ENCODE data around the gene FIGNL1. TPM values are rescaled to one million over a fixed set of nuclear protein-coding genes. Genes with fewer than 3 reads are reported as not detected.
"Not testable (repeated sequence)": the region's sequence is repeated elsewhere in the genome, so short reads cannot be mapped to it uniquely, and the experiment has no call there.

Gene FIGNL1
- total RNA-seq, 2 donors from 2014 or later: 47.7 to 54.5 TPM

DNA sequence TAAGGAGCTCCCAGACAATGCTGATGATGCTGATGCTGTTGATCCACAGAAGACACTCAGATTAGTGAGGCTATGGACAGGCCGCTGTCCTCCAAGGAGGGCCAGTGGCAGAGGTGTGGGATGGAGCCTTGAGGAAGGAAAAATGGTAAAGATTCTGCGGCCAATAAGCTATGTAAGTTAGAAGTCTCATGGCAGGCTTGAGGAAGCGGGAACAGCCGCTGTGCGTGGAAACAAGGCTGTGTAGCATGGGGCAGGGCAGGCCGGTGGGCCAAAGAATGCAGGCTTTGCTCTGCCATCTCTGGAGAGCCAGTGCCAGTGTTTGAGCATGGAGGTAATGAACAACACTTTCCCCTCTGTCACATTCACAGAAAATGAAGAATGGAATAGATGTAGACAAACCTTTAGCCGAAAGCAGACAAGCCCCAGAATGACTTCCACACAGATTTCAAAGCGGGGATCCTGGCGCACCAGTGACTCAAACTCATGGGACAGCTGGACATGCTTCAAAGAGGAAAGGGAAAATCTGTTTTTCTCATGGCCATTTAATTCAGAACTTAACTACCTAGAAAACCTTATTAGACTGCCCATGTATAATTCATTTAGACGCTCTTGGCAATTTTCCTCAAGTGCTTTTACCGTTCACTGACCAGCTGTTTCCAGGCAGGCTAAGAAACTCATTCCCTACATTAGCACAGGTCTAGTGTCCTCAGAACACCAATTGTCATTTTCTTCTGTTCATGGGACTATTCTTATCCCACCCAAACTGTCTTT, 16.9 kb upstream of the FIGNL1 start:
- ATAC-seq (replicated peaks in 1 of 2) (no peak), DNase-seq (no peak)
- H3K4me3 Mint-ChIP-seq: no peak overlapping the region
- H3K36me3 Mint-ChIP-seq (ENCODE audit: insufficient read depth in 2 of 2): no peaks in the 10 kb centered on the region
- H3K4me1 Mint-ChIP-seq (ENCODE audit: low read depth): peaks cover 14% of the 10 kb centered on the region
- H3K27ac Mint-ChIP-seq: no peak overlapping the region
- H3K9me3 Mint-ChIP-seq: no peaks in the 10 kb centered on the region
- peaks cover 3% of the 10 kb centered on the region for H3K27me3 Mint-ChIP-seq (ENCODE audit: low read depth)

DNA sequence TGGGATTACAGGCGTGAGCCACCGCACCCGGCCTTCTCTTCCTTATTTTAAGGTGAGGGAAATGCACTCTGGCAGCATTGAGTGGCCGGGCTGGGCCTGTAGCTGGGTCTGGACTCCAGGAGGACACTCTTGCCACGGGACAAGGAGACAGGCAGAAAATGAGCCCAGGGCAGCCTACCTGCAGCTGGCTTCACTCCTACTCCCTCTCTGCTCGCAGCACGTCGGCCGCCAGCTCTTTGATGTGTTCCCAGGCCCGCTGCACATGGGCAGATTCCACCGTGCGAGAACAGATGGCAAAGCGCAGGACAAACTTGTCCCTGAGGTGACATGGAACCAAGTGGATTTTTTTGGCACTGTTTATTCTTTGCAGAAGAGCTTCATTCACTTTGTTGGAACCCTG, 12.9 kb upstream of the FIGNL1 start:
- Mint-ChIP-seq H3K4me3 (no peak overlapping the region), H3K27ac (no peak overlapping the region), H3K9me3 (no peaks in the 10 kb centered on the region), H3K27me3 (ENCODE audit: low read depth) (no peaks in the 10 kb centered on the region), H3K4me1 (ENCODE audit: low read depth) (peaks cover 9% of the 10 kb centered on the region), H3K36me3 (ENCODE audit: insufficient read depth in 2 of 2) (no peaks in the 10 kb centered on the region)
- DNase-seq (no peak), ATAC-seq (replicated peaks in 1 of 2) (no peak)

DNA sequence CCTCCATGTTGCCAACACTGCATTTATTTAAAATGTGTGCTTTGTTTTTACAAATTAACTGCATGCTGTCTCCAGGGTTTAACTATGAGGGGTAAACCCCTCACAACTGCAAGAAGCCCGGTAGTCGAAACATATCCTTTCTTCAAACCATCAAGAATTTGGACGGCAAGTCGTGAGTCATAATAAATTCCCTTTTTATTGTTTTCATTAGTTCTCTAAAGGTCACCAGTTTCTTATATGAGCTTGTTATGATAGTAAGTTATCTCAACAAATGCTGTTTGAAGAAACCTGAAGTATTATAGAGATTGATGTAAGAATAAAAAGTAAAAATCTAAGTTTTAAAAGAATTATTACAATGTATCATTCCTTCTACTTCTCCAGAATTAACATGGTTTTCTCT, 12.2 kb upstream of the FIGNL1 start:
- ATAC-seq (replicated peaks in 1 of 2): no peak
- H3K4me3 Mint-ChIP-seq: no peak overlapping the region
- no peaks in the 10 kb centered on the region for H3K9me3 Mint-ChIP-seq

DNA sequence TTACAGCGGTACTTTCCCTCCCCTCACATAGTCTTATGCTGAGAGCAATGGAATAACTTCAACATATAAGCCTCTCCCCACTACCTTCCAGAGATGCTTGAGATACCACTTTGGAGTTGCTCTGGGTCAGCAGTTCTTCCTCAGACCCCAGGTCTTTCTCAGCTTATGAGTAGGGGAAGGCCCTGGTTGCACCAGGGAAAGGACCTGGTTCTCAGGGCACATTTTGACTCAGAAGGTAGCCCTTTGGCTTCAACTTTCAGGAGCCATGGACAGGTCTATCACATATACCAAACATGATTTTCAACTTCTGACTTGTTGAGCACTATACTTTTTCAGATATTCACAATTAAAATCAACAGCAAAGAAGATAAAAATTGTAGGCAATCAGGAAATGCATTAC, 11.5 kb upstream of the FIGNL1 start:
- Mint-ChIP-seq H3K27me3 (ENCODE audit: low read depth) (no peaks in the 10 kb centered on the region), H3K27ac (no peak overlapping the region), H3K36me3 (ENCODE audit: insufficient read depth in 2 of 2) (no peaks in the 10 kb centered on the region), H3K4me3 (no peak overlapping the region), H3K9me3 (no peaks in the 10 kb centered on the region), H3K4me1 (ENCODE audit: low read depth) (no peaks in the 10 kb centered on the region)
- no peak for DNase-seq
- no peak for ATAC-seq (replicated peaks in 1 of 2)

More for the DNA sequence above, 12.2 kb upstream of the FIGNL1 start:
- no peaks in the 10 kb centered on the region for H3K36me3 Mint-ChIP-seq (ENCODE audit: insufficient read depth in 2 of 2)
- H3K4me1 Mint-ChIP-seq (ENCODE audit: low read depth): peaks cover 2% of the 10 kb centered on the region
- H3K27me3 Mint-ChIP-seq (ENCODE audit: low read depth): no peaks in the 10 kb centered on the region
- no peak for DNase-seq
- no peak overlapping the region for H3K27ac Mint-ChIP-seq

DNA sequence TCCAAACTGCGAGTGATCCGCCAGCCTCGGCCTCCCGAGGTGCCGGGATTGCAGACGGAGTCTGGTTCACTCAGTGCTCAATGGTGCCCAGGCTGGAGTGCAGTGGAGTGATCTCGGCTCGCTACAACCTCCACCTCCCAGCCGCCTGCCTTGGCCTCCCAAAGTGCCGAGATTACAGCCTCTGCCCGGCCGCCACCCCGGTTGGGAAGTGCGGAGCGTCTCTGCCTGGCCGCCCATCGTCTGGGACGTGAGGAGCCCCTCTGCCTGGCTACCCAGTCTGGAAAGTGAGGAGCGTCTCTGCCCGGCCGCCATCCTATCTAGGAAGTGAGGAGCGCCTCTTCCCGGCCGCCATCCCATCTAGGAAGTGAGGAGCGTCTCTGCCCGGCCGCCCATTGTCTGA, 9.0 kb upstream of the FIGNL1 start:
- not testable (repeated sequence) for H3K36me3 Mint-ChIP-seq (ENCODE audit: insufficient read depth in 2 of 2); H3K4me3 Mint-ChIP-seq; H3K9me3 Mint-ChIP-seq; H3K4me1 Mint-ChIP-seq (ENCODE audit: low read depth); ATAC-seq (replicated peaks in 1 of 2); DNase-seq; H3K27ac Mint-ChIP-seq; H3K27me3 Mint-ChIP-seq (ENCODE audit: low read depth)

DNA sequence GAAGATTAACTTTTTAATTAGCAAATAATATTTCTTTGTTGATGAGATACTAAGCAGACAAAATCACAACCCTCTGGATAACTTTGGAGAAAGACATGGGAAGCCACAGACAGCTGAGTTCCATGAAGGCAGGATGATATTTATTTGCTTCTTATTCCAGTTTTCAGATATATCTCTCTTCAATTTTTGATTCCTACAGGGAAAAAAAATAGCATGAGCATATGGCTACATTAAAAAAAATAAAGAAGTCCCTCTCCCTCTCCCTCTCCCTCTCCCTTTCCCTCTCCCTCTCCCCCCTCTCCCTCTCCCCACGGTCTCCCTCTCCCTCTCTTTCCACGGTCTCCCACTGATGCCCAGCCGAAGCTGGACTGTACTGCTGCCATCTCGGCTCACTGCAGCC, 8.5 kb upstream of the FIGNL1 start:
- H3K27me3 Mint-ChIP-seq (ENCODE audit: low read depth); H3K4me1 Mint-ChIP-seq (ENCODE audit: low read depth); DNase-seq; H3K9me3 Mint-ChIP-seq; H3K36me3 Mint-ChIP-seq (ENCODE audit: insufficient read depth in 2 of 2); H3K4me3 Mint-ChIP-seq; ATAC-seq (replicated peaks in 1 of 2); H3K27ac Mint-ChIP-seq: not testable (repeated sequence)

DNA sequence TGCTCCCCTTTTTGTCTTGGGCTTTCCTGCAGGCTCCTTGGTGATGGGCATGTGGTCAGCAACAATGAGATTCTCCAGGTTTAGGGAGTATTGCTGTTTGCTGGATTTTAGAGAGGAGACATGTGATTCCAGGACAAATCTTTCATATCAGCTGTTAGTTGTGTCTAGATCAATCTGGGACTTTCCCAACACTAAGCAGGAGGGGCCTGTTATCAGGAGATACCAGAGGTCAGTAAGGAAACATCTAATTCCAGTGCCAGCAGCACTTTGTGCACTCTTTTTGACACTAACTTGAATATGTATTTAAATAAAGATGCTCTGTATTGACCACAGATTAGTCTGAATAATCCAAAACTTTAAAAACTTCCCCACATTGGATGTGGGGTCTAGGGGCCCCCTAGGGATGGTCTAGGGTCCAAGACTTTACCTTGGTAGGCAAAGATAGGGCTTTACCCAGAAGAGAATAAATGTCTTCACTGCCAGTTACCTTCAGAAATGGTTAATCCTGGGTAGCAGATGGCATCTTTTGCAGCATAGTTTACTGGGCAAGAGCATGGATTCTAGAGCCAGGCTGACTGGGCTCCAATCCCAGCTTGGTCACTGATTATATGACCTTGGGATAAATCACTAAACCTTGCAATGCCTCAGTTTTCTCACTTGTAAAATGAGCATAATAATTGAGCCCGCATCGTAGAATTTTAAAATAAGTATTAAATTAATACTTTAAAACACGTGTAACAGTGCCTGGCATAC, 6.4 kb upstream of the FIGNL1 start:
- Mint-ChIP-seq H3K9me3 (no peaks in the 10 kb centered on the region), H3K4me1 (ENCODE audit: low read depth) (peaks cover 9% of the 10 kb centered on the region), H3K27ac (no peak overlapping the region), H3K27me3 (ENCODE audit: low read depth) (no peaks in the 10 kb centered on the region), H3K4me3 (no peak overlapping the region), H3K36me3 (ENCODE audit: insufficient read depth in 2 of 2) (no peaks in the 10 kb centered on the region)
- no peak for ATAC-seq (replicated peaks in 1 of 2)
- DNase-seq: no peak

DNA sequence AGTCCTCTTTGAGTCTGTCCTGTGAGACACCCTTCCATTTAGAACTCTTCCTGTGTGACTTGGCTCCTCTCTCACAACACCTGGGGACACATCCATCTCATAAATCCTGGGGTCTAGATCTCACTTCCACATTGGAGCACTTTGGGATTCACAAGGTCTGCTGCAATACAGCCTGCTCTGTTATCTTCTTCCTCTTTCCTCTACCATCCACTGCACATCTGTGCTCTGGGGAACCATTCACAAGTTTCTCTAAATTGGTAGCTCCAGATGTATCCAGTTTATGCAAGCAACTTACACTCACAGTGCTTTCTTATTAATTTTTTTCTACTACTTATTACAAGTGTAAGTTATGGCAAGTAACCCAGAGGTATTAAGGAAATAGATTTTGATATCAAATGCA, 5.5 kb upstream of the FIGNL1 start:
- Mint-ChIP-seq H3K4me3 (no peak overlapping the region), H3K36me3 (ENCODE audit: insufficient read depth in 2 of 2) (no peaks in the 10 kb centered on the region), H3K9me3 (no peaks in the 10 kb centered on the region), H3K27ac (no peak overlapping the region), H3K4me1 (ENCODE audit: low read depth) (peaks cover 18% of the 10 kb centered on the region), H3K27me3 (ENCODE audit: low read depth) (no peaks in the 10 kb centered on the region)
- ATAC-seq (replicated peaks in 1 of 2) (no peak), DNase-seq (no peak)

DNA sequence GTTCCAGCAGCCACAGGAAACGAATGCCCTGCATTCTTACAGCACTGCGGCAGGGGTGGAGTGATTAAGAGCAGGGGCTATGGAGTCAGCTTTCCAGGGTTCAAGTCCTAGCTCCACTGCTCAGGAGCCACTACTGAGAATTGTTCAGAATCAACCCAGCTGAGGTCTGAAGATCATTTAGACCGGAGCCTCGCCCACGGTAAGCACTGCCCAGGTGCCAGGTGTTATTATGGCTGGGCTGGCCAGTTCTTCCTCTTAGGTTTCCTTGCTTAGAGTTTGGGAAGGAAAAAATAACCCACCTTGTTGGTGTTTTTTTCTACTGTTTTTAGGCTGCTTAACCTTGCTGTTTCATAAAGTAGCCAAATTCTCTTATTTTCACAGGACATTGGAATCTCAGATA, 4.8 kb upstream of the FIGNL1 start:
- ATAC-seq (replicated peaks in 1 of 2): no peak
- Mint-ChIP-seq H3K9me3 (no peaks in the 10 kb centered on the region), H3K4me1 (ENCODE audit: low read depth) (peaks cover 18% of the 10 kb centered on the region), H3K4me3 (no peak overlapping the region), H3K27me3 (ENCODE audit: low read depth) (no peaks in the 10 kb centered on the region), H3K36me3 (ENCODE audit: insufficient read depth in 2 of 2) (no peaks in the 10 kb centered on the region), H3K27ac (no peak overlapping the region)
- DNase-seq: no peak

DNA sequence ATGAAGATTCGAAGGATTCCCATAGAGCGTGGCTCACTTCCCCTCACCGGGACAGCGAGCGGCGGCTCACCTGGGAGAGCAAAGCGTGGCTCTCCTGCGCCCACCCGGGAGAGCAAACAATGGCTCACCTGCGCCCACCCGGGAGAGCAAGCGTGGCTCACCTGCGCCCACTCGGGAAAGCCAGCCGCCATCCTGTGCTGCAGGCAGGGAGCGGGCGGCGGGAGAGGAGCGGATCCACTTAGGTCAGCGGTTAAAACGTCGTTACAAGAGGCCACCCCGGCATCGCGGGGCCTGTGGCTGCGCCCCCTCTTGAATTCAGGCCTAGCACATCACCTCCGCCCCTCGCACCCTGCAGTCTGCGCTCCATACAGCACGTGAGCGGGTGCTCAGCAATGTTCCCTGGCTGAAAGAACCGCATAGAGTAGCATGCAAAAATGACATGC, 461 bp upstream of the FIGNL1 start:
- H3K4me3 Mint-ChIP-seq: peak overlapping the region; percentile 86 to 91
- H3K27me3 Mint-ChIP-seq (ENCODE audit: low read depth): no peaks in the 10 kb centered on the region
- ATAC-seq (replicated peaks in 1 of 2) (peak; percentile 6 to 9), DNase-seq (peak; percentile 33 to 41)
- no peaks in the 10 kb centered on the region for H3K9me3 Mint-ChIP-seq
- peaks cover 12 to 18% of the 10 kb centered on the region in 2 donors for H3K36me3 Mint-ChIP-seq (ENCODE audit: insufficient read depth in 2 of 2)
- H3K4me1 Mint-ChIP-seq (ENCODE audit: low read depth): peaks cover 52% of the 10 kb centered on the region
- H3K27ac Mint-ChIP-seq: peak overlapping the region; percentile 82

DNA sequence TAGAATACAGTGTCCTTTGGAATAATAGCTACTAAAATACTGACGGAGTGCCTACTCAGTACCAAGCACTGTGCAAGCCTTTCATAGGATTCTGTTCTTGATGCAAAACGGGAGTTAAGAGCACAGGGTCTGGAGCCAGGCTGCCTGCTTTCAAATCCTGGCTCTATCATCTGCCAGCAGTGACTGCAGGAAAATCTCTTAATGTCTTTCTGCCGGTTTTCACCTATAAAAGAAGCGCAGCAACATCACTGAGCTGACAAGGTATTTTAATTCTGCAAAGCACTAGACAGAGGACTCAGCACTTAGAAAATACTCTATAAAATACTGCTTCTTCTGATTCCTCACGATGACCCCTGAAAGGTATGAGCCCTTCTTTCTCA, 659 bp downstream of the FIGNL1 start:
- no peak for ATAC-seq (replicated peaks in 1 of 2)
- no peak for DNase-seq
- no peaks in the 10 kb centered on the region for H3K27me3 Mint-ChIP-seq (ENCODE audit: low read depth)
- peak overlapping the region; percentile 86 to 91 for H3K4me3 Mint-ChIP-seq
- H3K4me1 Mint-ChIP-seq (ENCODE audit: low read depth): peaks cover 61% of the 10 kb centered on the region
- H3K9me3 Mint-ChIP-seq: no peaks in the 10 kb centered on the region
- H3K27ac Mint-ChIP-seq: peak overlapping the region; percentile 82
- peaks cover 14 to 22% of the 10 kb centered on the region in 2 donors for H3K36me3 Mint-ChIP-seq (ENCODE audit: insufficient read depth in 2 of 2)

DNA sequence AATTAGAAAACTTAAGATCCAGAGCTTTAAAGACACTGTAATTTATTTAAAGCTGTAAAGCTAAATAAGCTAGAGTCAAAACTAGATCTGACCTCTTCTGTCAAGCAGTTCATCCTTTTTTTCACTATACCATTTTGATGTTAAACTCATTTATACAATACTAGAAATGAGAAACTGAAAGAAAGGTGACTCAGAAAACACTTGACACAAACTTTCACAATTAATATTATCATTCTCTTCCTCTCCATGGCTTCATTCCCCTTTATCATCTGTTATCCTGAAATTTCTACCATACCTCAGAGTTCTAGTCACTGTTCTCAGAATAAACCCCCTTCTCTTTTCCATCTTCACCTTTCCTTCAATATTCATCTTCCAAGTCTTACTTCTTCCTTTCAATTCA, 1.3 kb downstream of the FIGNL1 start:
- Mint-ChIP-seq H3K4me3 (peak overlapping the region; percentile 86 to 91), H3K4me1 (ENCODE audit: low read depth) (peaks cover 68% of the 10 kb centered on the region), H3K36me3 (ENCODE audit: insufficient read depth in 2 of 2) (peaks cover 15 to 27% of the 10 kb centered on the region in 2 donors), H3K27me3 (ENCODE audit: low read depth) (no peaks in the 10 kb centered on the region), H3K9me3 (no peaks in the 10 kb centered on the region), H3K27ac (peak overlapping the region; percentile 82)
- DNase-seq (no peak), ATAC-seq (replicated peaks in 1 of 2) (peak; percentile 39 to 41)

DNA sequence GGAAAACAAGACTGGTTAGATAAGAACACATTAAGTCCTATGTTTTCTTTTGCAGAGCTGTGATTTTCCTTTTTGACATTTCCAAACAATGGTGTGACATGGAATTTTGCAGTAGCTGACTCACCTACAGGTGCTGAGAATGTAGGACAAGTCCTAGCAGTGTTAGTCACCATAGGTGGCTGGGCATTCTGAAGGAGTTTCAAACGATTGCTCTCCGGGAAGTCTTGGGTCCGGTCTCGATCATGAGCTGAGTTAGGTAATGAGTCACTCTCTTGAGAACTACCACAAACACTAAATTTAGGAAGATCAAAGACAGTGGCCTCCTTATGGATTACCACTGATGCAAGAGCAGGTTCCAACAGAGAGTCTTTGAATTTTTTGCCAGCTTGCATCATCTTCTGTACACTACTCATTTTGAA, 3.6 kb downstream of the FIGNL1 start:
- Mint-ChIP-seq H3K27ac (peak overlapping the region; percentile 55), H3K27me3 (ENCODE audit: low read depth) (no peaks in the 10 kb centered on the region), H3K4me3 (peak overlapping the region; percentile 40 to 70), H3K4me1 (ENCODE audit: low read depth) (peaks cover 73% of the 10 kb centered on the region), H3K9me3 (no peaks in the 10 kb centered on the region), H3K36me3 (ENCODE audit: insufficient read depth in 2 of 2) (peaks cover 15 to 41% of the 10 kb centered on the region in 2 donors)
- DNase-seq (peak; percentile 36 to 45), ATAC-seq (replicated peaks in 1 of 2) (peak; percentile 33 to 43)
